Psoas muscle (tissue), 8 donors: ENCODE measurements around the gene MME. TPM values are rescaled to one million over a fixed set of nuclear protein-coding genes. Genes with fewer than 3 reads are reported as not detected.
"Not testable (repeated sequence)": the region's sequence is repeated elsewhere in the genome, so short reads cannot be mapped to it uniquely, and the experiment has no call there.

ENCODE experiments used
- ATAC-seq, 4 donors: fragments of 200-7000 bp; cut with Tn5 transposase; one replicate each; pipeline ENCODE4 v1.9.1; 2020; ENCODE audit warnings: moderate library complexity in 3 of 4, mild to moderate bottlenecking in 2 of 4
- DNase-seq, 2 donors: peaks; one replicate each; pipeline ENCODE4 v3.0.0-alpha.2; 2020
- H3K27ac ChIP-seq: fragments of 200-600 bp; one replicate; pipeline ENCODE4 v1.8.0; 2022
- H3K27me3 ChIP-seq, 3 donors: fragments of 200-600 bp in 1 of 3; one replicate each; pipeline versions ENCODE4 v1.6.1 to v1.8.0; 2013 to 2022; ENCODE audit warnings: low read length in 2 of 3, mild to moderate bottlenecking in 2 of 3, moderate library complexity in 1 of 3; ENCODE audit not compliant: insufficient read depth in 3 of 3
- H3K36me3 ChIP-seq, 2 donors: fragments of 200-600 bp in 1 of 2; one replicate each; pipeline versions ENCODE4 v1.6.1 to v1.8.0; 2013 to 2022; ENCODE audit warnings: low read depth in 1 of 2, mild to moderate bottlenecking in 1 of 2, moderate library complexity in 1 of 2; ENCODE audit not compliant: insufficient read depth in 1 of 2
- H3K4me1 ChIP-seq: fragments of 200-600 bp; one replicate; pipeline ENCODE4 v1.8.0; 2022
- H3K4me3 ChIP-seq: fragments of 200-600 bp; one replicate; pipeline ENCODE4 v1.8.0; 2022; ENCODE audit warnings: mild to moderate bottlenecking
- H3K9me3 ChIP-seq: fragments of 200-600 bp; one replicate; pipeline ENCODE4 v1.8.0; 2022
- CTCF ChIP-seq: fragments of 200-600 bp; IDR thresholded peaks from one replicate; pipeline ENCODE4 v1.8.0; 2022; ENCODE audit warnings: antibody characterized with exemption
- WGBS, 3 donors: extraction: QIAGEN DNeasy Blood & Tissue Kit; methylation state at CpG; one replicate each; pipeline versions ENCODE4 v1.1.6 to v1.1.7; 2013; 5-methylcytosine and 5-hydroxymethylcytosine counted together
- intact Hi-C, 2 donors: fragments of 100-400 bp; cut with DNase I; formaldehyde crosslinking; loops; one replicate each; pipeline versions ENCODE4 v1.11.0 to v1.14.2; 2022
- polyA plus RNA-seq, 3 donors: library from polyadenylated mRNA; stranded (reverse); fragments of 200-250 nt; gene quantifications; one replicate each; pipeline ENCODE4 v1.2.3, GENCODE V29; 2013
- total RNA-seq, 4 donors: library from RNA; stranded (reverse); fragmentation: NEBNext Ultra II Directional in 2 of 4; extraction: Animal tissue kit (Norgen Biotek cat#: 25700) in 2 of 4; gene quantifications; one replicate each; pipeline versions ENCODE4 v1.2.1 to v1.2.4, GENCODE V29; 2021 to 2023
- donor health status: healthy with polysubstance abuse.
- donor health status: DM: no; HTN: no; CAD: no; lungs with moderate emphysema.
- donor health status: Bipolar disorder and iron deficiency.
- donor health status: healthy.
- donor health status: DM: yes; HTN: yes; CAD: no.
- donor health status: DM: no; HTN: no; CAD: no.
- donor health status: DM: no; HTN: no; CAD: no.
- donor health status: DM: yes; HTN: yes; CAD: no.

Gene MME
- total and polyA plus RNA-seq, 7 donors = 10.3 to 44.1 (median 38.5) TPM

GRCh38 chr3:155110996-155111901 lies 31.1 kb downstream of the MME start:
- no peak for ATAC-seq
- DNase-seq = no peak
- WGBS, 3 donors = 58 to 69% (median 61%) methylated on average over 11 of the region's 11 CpGs
- no peaks in the 10 kb centered on the region for H3K4me1 ChIP-seq
- intact Hi-C loops = no loop called here
- H3K9me3 ChIP-seq = no peaks in the 10 kb centered on the region
- no peak overlapping the region for H3K4me3 ChIP-seq
- no peak overlapping the region for H3K27ac ChIP-seq
- no peaks in the 10 kb centered on the region for H3K36me3 ChIP-seq
- TF ChIP-seq CTCF = no peak
- H3K27me3 ChIP-seq = no peaks in the 10 kb centered on the region

DNA sequence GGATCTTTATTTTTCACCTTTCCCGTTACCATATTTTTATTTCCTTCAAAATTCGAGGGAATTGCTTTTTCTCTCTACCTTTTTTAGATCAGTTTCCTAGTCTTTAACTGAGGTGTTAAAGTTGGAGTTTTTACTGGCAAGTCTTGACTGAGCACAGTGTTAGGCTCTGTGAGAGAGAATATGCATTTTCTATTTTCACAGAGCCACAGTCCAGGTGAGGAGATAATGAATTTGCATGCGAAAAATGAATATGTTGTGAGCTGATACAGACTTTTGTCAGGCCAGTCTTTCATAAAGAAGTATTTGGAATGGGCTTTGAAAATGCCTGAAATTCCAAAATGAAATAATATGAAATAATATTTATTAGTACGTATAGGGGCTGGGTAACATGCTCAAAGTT lies 31.9 kb downstream of the MME start:
- H3K4me3 ChIP-seq = no peak overlapping the region
- DNase-seq = no peak
- no peaks in the 10 kb centered on the region for H3K9me3 ChIP-seq
- 63 to 78% (median 66%) methylated on average over 4 of the region's 4 CpGs for WGBS, 3 donors
- TF ChIP-seq CTCF = no peak
- no peaks in the 10 kb centered on the region for H3K27me3 ChIP-seq
- H3K4me1 ChIP-seq = no peaks in the 10 kb centered on the region
- no peak for ATAC-seq
- no peak overlapping the region for H3K27ac ChIP-seq
- no peaks in the 10 kb centered on the region for H3K36me3 ChIP-seq
- intact Hi-C loops = no loop called here

- no peaks in the 10 kb centered on the region for H3K27me3 ChIP-seq
- no peaks in the 10 kb centered on the region for H3K36me3 ChIP-seq
- no peak for TF ChIP-seq CTCF
- WGBS, 3 donors = 84 to 89% (median 88%) methylated on average over 5 of the region's 5 CpGs
- intact Hi-C loops = no loop called here
- no peaks in the 10 kb centered on the region for H3K4me1 ChIP-seq
- ATAC-seq = no peak
- DNase-seq = no peak
- no peak overlapping the region for H3K4me3 ChIP-seq
- H3K27ac ChIP-seq = no peak overlapping the region
- H3K9me3 ChIP-seq = no peaks in the 10 kb centered on the region
Measured at GRCh38 chr3:155112661-155113389, 32.7 kb downstream of the MME start.

DNA sequence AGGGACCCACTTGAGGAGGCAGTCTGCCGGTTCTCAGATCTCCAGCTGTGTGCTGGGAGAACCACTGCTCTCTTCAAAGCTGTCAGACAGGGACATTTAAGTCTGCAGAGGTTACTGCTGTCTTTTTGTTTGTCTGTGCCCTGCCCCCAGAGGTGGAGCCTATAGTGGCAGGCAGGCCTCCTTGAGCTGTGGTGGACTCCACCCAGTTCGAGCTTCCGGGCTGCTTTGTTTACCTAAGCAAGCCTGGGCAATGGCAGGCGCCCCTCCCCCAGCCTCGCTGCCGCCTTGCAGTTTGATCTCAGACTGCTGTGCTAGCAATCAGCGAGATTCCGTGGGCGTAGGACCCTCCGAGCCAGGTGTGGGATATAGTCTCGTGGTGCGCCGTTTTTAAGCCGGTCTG lies 44.6 kb downstream of the MME start:
- H3K27ac ChIP-seq, H3K27me3 ChIP-seq, DNase-seq, H3K9me3 ChIP-seq, H3K4me3 ChIP-seq, H3K36me3 ChIP-seq, H3K4me1 ChIP-seq, intact Hi-C loops: not testable (repeated sequence)
- peak in 1 of 4 donors; percentile 50 for ATAC-seq
- WGBS, 3 donors = 27 to 48% (median 36%) methylated on average over 2 to 3 of the region's 14 CpGs

- Histone ChIP-seq H3K9me3 (no peaks in the 10 kb centered on the region), H3K27ac (no peak overlapping the region), H3K27me3 (no peaks in the 10 kb centered on the region), H3K4me3 (no peak overlapping the region), H3K36me3 (peaks cover 0 to 2% of the 10 kb centered on the region in 2 donors), H3K4me1 (no peaks in the 10 kb centered on the region)
- no peak for TF ChIP-seq CTCF
- no peak for DNase-seq
- intact Hi-C loops = no loop called here
- 75 to 84% (median 79%) methylated on average over 2 of the region's 2 CpGs for WGBS, 3 donors
- ATAC-seq = no peak
Measured at GRCh38 chr3:155129396-155129795, 49.3 kb downstream of the MME start.
